ENCODE results near the gene SNX22.
A peak's percentile ranks its signal among the peaks of the same experiment; 100 is the strongest.

SNX22 gene

DNA sequence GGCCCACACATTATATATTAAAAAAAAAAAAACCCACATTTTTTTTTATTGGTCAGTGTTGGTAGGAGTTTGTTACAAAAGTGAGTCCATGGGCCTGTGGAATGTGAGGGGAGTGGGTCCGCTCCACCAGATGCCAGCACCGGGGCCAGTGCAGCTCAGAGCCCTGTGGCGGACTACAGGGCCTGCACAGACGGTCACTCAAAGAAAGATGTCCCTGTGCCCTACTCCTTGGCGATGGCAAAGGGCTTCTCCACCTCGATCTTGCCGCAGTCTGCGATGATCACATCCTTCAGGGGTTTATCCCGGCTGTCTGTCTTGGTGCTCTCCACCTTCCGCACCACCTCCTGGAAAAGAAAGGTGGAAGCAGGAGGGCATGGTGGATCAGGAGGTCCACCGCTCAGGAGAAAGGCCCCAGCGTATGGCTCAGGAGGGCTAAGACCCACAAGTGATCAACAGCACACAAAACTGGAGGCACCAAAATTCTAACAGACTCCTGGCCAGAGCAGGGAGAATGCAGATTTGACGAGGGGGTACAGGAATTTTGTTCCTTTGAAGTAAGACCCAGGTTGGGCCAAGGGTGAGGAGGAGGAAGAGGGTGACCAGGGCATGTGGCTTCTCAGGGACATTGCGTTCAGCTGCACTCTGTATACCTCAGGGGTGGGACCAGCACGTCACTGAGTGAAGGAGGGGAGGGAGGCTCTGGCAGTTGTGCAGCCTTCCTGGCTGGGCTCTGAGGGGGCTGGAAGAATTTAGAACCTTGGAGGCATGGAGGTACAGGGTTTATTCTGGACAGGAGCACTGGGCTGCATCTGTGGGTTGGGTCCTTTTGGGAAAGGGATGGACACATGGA is 4.5 kb downstream of the SNX22 start:
- FAIRE-seq (no peak), DNase-seq (ENCODE audit: low spot score) (no peak)

DNA sequence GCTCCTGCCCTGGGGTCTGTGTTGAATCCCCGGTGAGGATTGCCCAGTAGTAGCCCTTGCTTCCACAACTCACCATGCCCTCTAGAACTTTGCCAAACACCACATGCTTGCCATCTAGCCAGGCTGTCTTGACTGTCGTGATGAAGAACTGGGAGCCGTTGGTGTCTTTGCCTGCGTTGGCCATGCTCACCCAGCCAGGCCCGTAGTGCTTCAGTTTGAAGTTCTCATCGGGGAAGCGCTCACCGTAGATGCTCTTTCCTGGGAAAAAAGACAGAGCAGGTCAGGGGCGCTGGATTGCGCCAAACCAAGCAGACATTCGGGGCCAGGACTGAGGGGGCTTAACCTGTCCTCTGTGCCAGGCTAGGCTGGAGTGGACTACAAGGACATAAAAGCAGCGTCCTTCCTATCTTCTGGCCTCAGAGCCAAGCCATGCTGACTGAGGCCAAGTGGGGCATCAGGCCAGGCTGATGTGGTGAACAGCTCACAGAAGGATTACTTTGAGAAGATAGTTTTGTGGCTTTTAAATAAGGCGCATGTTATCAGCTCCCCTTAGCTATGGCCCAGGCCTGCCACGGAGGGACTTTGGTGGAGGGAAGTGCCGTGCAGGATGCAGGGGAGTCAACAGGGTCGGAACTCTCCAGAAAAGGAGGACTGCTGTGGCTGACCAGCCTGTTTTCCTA is 5.3 kb downstream of the SNX22 start:
- FAIRE-seq: no peak

DNA sequence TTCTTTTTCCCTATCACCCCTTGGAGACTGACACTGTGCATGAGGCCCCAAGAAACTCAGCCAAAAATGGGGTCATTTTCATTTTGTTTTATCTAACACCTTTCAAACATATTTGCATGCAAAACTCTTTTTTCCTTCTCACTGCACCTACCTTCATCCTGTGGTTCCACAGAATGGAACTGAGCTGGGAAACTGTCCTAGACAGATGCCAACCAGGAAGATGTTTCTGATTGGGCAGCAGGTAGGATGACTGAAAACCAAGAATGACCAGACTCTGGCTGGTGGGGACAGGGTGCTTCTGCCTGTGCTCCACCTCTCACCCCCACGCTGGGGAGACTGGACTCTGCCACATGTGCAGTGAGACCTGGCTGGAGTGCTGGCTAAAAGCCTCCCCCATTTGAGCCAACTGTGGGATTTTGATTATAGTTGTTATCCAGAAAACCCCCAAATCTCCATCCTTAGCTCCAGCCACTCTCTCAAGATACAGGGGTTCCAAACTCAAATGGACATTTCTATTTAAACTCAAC is 6.1 kb downstream of the SNX22 start:
- FAIRE-seq (no peak), DNase-seq (ENCODE audit: low spot score) (no peak)

More for the DNA sequence above, 5.3 kb downstream of the SNX22 start:
- DNase-seq (ENCODE audit: low spot score): no peak

DNA sequence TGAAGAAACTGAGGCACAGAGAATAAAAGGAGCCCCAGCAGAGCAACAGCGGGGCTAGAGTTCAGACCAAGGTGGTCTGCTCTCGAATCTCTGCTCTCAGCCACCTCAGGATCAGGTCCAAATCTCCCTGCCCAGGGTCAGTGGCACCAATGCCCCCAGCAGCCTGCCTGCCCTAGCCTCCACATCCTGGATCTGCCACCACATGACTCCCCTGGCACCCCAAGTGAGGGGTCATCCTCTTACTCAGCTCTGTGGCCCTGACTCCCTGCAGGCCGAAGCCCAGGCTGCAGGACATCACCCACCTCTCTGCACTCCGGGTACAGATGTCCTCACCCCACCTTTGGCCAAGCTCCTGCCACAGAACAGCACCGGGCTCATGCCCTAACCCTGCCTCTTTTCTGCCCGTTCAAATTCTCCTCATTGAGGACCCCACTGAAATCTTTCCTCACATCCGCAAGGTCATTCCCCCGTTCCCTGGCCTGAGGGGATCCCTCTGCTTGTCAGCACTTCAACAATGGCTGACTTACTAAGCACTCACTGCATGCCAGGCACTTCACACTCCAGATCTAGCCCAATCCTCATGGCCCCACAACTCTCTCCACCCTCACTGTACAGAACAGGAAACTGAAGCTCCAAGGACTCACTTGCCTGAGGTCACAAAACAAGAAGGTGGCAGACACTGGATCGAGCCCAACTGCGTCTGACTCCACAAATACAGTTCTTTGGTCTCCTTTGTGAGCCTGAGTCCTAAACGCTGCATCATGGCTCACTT is 7.0 kb downstream of the SNX22 start:
- FAIRE-seq (no peak), DNase-seq (ENCODE audit: low spot score) (no peak)

DNA sequence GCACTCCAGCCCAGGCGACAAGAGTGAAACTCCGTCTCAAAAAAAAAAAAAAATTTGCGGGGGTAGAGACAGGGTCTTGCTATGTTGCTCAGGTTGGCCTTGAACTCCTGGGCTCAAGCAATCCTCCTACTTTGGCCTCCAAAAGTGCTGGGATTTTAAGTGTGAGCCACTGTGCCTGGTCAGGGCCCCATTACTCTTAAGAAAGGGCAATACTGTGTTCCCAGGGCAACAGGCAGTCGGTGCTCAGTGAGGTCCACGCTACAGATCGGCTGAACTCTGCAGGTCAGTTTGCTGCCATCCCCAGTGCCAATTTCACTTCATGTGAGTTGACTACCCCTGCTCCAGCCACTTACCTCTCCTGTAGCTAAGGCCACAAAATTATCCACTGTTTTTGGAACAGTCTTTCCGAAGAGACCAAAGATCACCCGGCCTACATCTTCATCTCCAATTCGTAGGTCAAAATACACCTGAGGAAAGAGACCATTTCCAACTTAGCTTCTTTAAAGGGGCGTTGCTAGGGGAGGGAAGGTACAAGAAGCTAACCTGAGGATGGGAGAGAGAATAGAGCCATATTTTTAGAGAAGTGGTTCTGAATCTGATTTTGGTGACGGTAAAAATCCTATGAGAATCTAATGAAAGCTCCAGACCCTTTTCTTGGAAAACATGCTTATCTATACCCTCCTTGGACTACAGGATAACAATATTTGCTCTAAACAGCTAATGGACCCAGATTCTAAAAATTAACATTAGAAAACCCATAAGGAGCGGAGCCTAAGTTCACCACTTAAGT is 10.4 kb downstream of the SNX22 start:
- no peak for DNase-seq (ENCODE audit: low spot score)
- no peak for FAIRE-seq

DNA sequence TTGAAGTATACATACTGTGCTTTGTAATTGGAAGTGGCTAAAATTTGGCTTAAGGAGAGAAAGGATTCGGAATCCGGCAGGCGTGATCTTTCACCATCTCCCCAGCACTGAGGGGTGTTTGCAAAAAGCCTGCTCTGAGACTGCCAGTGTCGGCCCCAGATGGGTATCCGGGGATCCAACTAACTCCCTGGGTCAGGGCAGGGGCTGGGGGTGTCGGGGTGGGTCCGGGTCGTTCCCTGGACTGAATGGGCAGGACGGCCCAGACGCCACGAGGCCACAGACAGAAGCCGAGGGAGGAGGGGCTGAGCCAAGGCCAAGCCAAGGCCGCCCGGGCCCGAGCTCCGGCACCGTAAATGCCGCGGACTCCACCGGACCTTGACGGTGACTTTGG is 10.9 kb downstream of the SNX22 start:
- DNase-seq (ENCODE audit: low spot score) (no peak), FAIRE-seq (no peak)

DNA sequence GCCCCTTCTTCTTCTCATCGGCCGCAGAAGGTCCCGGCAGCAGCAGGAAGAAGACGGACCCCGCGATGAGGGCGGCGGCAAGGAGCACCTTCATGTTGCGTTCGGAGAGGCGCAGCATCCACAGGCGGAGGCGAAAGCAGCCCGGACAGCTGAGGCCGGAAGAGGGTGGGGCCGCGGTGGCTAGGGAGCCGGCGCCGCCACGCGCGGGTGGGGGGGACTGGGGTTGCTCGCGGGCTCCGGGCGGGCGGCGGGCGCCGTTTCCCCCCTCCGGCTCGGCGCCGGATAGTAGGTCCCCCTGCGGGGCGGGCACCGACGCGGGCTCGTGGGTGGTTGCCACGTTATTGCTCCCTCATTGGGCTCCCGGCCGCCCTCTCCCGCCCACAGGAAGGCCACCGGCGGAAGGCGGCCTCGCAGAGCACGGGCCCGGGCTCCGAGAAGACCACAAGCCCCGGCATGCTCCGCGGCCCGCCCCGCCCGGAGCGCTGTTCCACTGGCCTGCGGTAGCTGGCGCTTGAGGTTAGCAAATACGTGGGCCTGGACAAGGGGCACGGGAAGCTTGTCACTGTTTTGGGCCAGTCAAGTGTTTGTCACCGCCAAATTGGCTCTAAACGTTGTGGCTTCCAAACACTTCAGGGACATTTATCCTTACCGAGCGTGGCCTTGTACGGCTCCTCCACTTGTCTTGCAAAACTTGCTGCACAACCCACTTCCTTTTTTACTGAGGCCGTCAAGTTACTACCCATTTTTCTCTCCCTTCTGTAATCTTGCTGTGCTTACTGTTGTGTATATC is 11.5 kb downstream of the SNX22 start, which contains the start of gene PPIB:
Gene PPIB, minus strand, starts transcription at position 154 of the 790 bp plus-strand sequence. Its CDS starts 36 bp downstream, at position 118.
- FAIRE-seq: peak; percentile 20
- DNase-seq (ENCODE audit: low spot score): peak; percentile 94

DNA sequence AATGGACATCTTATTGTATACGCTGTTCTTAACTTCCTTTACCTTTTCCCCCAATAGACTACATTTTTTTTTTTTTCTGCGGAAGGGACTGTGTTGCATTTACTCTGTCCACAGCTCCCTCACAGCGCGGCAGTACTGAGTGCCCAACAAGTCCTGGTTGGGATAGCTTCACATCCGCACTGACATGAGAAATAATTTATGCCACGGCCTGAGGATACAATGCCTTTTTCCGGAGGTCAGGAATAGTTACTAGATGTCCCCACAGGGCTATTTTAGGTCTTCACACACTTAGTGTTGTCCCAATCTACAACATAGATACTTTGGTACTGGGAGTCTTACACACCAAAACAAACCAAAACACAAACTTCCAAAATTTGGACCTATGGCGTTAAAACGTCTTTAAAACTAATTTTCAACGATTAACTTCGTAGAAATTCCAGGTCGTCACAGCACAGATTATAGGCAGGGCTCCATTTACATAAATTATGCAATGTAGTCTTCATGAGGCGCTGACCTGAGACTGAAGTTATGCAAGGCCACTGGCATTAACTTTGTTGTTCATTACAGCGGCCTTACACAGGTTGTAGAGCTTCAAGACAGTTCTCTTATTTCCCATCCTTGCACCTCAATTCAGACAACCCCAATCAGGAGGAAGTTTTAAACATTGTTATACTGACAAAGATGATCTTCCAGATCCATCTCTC is 12.3 kb downstream of the SNX22 start:
- FAIRE-seq (no peak), DNase-seq (ENCODE audit: low spot score) (no peak)

DNA sequence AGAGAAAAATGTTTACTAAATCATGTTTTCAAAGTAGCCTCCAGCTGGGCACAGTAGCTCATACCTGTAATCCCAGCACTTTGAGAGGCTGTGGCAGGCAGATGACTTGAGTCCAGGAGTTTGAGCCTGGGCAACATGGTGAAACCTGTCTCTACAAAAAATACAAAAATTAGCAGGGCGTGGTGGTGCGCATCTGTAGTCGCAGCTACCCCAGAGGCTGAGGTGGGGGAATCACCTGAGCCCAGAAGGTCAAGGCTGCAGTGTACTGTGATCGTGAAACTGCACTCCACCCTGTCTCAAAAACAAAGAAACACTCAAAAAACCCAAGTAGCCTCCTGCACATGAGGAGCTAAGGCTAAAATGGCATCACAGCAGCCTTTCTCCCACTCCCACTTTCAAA is 12.9 kb downstream of the SNX22 start:
- FAIRE-seq: no peak
- no peak for DNase-seq (ENCODE audit: low spot score)

DNA sequence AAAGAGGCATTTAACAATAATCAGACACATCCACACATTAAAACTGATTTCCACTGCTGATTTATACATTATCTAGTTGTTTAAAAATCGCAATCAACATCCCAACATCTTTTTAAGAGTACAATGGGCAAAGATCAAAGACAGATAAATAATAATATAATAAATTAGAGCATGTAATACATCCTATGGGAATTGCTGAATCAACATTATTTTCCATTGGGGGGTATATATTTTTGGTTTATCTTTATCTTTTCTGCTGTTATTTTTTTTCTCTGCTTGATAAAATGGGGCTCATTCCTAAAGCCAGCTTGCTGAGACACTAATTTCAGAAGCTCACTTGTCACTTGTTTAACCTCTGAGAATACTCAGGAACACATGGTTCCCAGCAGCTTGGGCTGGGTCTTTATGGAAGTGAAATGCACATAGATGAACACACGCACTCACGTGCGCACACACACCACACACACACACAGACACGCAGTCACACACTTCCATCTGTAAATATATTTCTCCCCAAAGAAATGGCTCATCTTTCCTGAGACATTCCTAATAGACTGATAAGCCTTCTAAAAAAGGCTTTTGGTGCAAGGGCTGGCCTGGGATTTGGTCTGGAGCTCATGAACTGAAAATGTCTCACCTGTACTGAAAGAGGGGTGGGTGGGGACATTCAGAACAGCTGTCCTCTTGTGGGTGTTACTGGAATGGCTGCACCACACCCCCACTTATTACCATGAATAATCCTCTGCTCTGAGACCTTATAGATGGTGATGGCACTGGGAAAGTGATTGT is 14.8 kb downstream of the SNX22 start:
- DNase-seq (ENCODE audit: low spot score): no peak
- FAIRE-seq: no peak

DNA sequence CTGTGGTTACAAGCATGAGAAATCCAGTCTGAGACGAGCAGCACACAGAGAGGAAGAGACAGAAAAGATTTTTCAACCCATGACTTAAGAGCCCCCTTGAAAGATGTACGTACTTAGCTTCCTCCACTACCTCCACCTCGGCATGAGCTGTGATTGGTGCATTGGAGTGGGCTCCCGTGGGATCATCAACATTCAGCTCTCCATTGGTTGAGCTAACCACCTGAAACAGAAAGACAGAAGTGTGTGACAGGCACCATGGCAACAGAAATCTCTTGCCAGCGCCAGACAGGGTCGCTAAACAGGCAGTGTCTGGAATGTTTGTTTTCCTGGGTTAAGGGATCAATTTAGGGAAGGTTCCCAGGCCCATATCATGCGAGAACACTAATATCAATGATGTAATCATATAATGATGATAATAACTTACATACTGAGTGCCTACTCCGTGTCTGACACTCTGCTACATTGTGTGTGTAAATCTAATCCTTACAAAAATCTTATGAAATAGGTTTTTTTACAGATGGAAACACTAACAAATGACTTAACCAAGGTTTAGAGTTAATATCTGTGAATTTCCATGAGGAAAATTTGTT is 28.8 kb downstream of the SNX22 start:
- FAIRE-seq (no peak), DNase-seq (ENCODE audit: low spot score) (no peak)

DNA sequence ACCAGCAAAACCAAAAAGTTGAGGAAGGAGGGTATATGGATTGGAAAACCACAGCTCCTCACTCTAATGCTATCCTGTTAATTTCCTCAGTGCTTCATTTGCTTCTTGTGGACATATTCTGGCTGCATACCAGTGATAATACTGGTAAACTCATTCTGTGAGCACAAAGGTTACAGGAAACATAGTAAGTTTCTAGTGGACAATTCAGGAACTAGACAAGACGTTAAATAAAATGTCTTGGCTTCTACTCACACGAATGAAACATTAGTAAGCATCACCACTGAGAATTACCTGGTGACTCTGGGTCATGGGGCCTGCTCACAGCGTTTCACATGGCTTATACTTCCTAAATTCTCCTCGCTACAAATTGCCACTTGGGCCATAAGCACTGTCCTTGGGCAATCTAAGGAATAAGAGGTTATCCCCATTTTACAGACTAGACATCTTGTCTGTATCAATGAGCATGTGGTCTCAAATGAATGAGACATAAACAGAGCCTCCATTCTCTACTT is 31.4 kb downstream of the SNX22 start:
- DNase-seq (ENCODE audit: low spot score) (no peak), FAIRE-seq (no peak)

DNA sequence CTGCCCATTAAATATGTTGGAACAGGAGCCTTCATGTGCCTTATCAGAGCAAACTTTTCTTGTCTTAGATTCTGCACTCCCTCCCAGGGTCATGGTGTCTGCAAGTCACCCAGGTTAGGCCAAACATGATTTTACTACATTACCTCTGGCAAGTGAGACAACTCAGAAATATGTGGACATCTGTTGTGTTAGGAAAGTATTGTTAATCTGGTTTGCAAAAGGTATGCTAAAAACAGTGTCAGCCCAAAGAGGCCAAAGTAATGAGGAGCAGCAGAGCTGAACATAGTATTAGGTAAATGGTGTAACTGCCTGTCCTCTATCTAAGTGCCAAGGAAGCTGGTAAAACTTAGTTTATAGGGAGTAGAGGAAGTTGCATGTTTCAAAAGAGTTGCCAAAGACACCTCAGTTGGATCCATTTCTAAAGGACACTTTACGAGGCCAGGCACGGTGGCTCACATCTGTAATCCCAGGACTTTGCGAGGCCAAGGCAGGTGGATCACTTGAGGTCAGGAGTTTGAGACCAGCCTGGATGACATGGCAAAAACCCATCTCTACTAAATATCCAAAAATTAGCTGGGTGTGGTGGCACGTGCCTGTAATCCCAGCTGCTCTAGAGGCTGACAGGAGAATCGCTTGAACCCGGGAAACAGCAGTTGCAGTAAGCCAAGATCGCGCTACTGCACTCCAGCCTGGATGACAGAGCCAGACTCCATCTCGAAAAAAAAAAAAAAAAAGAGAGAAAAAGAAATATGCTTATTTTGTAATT is 33.8 kb downstream of the SNX22 start:
- DNase-seq (ENCODE audit: low spot score) (no peak), FAIRE-seq (no peak)

DNA sequence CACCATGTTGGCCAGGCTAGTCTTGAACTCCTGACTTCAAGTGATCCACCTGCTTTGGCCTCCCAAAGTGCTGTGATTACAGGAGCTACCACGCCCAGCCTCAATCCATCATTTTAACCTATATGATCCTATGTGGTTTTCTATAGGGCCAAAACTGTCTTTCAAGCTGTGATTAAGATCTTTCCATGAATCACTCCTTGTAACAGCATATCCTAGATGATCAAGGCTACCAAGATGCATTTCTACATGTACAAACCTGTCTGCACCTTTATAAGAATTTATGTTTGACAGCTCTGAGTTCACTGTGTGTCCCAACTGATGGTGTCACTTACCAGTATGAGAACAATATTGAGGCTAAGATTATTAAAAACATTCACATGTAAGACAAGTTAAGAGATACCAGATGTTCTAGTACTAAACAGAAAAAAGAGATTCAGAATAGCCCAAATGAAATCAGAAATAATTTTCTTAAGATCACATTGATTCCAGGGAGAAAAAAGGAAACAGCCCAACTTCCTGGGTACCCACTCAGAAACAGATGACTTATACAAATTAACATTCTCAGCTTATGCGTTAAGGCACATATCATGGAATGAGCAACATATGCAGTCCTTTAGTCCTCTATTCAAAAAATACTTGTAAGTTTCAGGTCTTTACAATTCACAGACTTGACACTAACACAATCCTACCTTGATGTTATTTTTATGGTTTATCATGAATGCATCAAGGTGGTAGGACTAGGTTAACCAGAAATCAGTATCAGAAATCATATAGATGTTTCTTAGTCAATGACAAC is 36.1 kb downstream of the SNX22 start:
- FAIRE-seq (no peak), DNase-seq (ENCODE audit: low spot score) (no peak)

DNA sequence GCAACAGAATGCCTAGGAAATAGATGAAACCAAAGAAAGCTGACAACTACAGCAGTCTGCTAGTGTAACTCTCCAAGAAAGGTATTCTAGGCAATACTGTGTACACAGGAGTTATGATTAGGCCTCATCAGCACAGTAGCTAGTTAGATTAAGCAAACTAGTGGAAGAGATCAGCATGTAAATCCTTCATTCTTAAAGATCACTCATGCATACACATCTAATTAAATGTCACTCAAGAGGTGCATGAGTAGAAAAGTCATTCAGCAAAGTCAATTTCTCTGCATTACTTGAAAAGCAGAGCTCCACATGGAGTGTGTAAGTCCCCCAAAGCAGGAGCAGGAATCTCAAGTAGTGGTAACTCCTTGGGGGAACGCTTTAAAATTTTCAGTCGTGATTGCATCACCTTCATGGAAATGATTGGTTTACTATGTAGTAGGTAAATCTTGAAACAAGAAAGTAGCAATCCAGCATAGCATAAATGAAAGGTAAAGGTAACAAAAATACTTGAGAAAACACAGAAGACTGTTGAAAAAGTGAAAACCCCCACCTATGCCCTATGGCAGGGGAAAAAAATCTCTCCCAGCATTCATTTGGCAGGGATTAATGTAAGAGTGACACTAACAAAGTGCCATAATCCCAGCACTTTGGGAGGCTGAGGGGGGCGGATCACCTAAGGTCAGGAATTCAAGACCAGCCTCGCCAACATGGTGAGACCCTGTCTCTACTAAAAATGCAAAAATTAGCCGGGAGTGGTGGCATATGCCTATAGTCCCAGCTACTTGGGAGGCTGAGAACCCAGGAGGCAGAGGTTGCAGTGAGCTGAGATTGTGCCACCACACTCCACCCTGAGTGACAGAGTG is 40.7 kb downstream of the SNX22 start:
- FAIRE-seq (no peak), DNase-seq (ENCODE audit: low spot score) (no peak)

DNA sequence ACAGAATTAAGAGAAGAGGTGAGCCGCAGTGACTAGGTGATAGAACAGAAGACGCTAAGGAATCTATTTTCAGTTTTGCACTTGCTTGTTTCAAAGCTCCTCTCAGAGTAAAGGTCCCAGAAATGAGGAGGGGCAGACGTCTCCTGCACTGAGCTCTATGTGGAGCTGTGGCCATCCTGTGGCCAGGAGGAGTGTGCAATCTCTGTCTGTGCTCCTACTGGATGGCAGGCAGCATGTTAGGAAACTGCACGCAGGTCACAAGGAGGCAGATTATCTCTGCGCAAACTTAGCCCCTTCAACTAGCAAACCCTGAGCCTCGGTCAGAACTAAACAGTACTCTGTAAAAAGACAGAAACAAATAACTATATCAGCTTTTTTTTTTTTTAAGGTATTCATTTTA is 42.4 kb downstream of the SNX22 start:
- DNase-seq (ENCODE audit: low spot score): no peak
- no peak for FAIRE-seq

All from RCC 7860 (cell line).